SH-SY5Y (cell line): ENCODE data around the gene NT5C3A.

Experiments
- GATA2 ChIP-seq: IDR thresholded peaks from 2 replicates; pipeline ENCODE4 v1.6.1; 2011; ENCODE audit warnings: mild to moderate bottlenecking, low read depth, low read length
- GATA3 ChIP-seq: IDR thresholded peaks from 2 replicates; pipeline ENCODE4 v1.6.1; 2011; ENCODE audit warnings: low read depth, mild to moderate bottlenecking, low read length, moderate library complexity

- no peak for TF ChIP-seq GATA2
- no peak for TF ChIP-seq GATA3
Observed at GRCh38 chr7:33101906-33102305, 39.3 kb upstream of the NT5C3A start.
